ENCODE data around the gene PHLPP1.
"Not testable (repeated sequence)": the region's sequence is repeated elsewhere in the genome, so short reads cannot be mapped to it uniquely, and the experiment has no call there.

Gene PHLPP1

GRCh38 chr18:62776024-62776570, 60.8 kb downstream of the PHLPP1 start:
- no peak for DNase-seq

- no peak for DNase-seq
Observed at GRCh38 chr18:62777814-62778213, 62.5 kb downstream of the PHLPP1 start.

GRCh38 chr18:62778976-62779869, 63.9 kb downstream of the PHLPP1 start:
- no peak for DNase-seq

GRCh38 chr18:62781262-62781661, 65.9 kb downstream of the PHLPP1 start:
- DNase-seq, result no peak

DNA sequence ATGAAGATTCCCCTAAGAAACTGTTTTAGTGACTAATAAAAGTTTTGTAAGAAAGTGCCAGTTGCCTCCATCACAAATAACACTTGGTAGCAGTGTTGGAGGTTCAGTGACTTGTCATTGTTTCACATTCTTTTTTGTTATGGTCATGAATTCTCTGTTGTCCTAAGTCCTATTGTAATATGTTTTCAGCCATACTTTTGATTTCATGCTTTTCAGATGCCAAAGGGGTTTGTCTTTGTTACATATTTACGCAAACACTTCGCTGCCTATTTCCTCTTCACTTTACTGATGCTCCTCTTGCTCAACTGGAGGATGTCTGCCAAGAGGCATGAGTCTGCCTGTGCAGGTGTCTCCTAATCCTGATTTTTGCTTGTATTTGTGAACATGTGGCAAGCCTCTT, 66.6 kb downstream of the PHLPP1 start:
- DNase-seq, result no peak

DNA sequence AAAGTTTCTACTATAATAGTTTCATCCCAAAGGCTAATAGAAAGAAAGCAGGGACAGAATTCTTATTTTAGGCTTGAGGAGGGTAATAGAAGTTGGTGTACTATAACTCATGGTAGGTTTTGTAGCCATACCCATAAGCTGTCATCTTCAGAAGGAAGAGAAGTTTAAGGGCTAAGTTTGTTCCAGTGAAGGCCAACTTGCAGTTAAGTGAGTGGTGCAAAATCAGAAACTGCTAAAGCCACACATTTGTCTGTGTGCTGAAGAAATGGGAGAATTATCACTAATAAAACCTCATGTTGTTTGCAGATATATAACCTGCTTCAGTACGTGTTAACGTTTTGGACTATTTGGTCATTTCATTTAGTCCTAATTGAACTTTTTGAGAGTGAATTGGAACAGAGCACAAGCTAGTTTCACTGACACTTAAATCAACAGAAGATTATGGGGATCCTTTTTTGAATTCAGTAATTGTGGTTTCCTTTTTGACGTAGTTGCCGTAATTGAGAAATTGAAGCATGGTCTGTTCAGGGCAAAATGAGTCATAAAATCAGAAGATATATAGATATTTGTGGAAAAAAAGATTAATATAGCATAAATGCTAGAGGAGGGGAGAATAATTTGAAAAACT, 69.1 kb downstream of the PHLPP1 start:
- DNase-seq, result no peak

DNA sequence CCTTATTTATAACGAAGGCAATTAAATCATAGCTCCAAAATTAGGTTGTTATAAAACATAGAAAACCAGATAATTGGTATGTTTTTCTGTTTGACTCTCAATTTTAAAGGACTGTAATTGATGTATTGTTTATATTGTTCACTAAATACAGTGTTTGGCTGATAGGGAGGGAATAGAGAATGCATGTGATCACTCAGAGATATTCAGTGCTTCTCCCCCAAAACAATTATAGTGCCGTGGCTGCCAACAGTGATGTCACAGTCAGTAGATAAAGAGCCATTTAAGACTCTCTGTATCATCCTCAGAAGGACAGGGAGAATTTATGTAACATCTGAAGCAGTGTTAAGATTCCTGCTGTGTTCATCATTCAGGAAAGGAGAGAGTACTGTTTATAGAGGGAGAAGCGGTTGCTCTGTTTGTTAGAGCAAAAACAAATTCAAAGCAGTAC, 69.6 kb downstream of the PHLPP1 start:
- no peak for DNase-seq

GRCh38 chr18:62786689-62787088, 71.3 kb downstream of the PHLPP1 start:
- DNase-seq, result no peak

GRCh38 chr18:62788111-62788510, 72.8 kb downstream of the PHLPP1 start:
- no peak for DNase-seq

- no peak for DNase-seq
Observed at GRCh38 chr18:62788876-62789275, 73.5 kb downstream of the PHLPP1 start.

GRCh38 chr18:62790871-62791772, 75.8 kb downstream of the PHLPP1 start:
- DNase-seq, result no peak

- no peak for DNase-seq
Observed at GRCh38 chr18:62792016-62792415, 76.7 kb downstream of the PHLPP1 start.

- no peak for DNase-seq
Observed at GRCh38 chr18:62795813-62796212, 80.5 kb downstream of the PHLPP1 start.

DNA sequence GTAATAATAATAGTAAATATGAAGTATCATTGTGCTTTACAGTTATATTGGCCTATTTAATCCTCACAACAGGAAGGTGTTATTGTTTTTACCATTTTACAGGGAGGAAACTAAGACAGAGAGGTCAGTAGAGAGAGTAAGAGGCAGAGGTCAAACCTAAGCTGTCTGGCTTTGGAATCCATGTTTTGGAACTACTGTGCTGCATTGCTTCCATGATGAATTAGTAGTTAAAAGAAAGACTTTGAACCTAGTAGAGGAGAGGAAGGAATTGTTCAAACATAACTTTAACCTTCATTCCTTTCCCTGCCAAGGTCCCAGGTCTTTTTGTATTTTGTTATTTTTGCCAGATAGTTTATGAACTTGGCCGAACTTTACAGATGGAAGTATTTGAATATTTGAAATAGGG, 80.9 kb downstream of the PHLPP1 start:
- no peak for DNase-seq

DNA sequence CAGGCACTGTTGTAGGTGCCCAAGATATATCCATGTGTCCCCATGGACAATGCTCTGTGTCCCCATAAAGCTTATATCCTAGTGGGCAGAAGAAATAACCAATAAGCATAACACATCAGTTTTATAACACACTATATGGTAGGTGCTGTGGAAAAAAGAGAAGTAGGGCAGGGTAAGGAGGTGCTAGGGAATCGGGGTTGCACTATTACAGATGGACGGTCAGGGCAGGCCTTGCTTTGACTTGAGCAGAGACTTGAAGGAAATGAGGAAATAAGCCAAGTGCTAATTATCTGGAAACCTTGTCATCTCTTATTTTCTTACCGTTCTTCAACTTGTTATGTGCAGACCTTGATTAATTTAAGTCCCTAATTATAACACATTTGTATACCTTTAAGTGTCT, 82.0 kb downstream of the PHLPP1 start:
- DNase-seq, result no peak

GRCh38 chr18:62799977-62800376, 84.6 kb downstream of the PHLPP1 start:
- no peak for DNase-seq

DNA sequence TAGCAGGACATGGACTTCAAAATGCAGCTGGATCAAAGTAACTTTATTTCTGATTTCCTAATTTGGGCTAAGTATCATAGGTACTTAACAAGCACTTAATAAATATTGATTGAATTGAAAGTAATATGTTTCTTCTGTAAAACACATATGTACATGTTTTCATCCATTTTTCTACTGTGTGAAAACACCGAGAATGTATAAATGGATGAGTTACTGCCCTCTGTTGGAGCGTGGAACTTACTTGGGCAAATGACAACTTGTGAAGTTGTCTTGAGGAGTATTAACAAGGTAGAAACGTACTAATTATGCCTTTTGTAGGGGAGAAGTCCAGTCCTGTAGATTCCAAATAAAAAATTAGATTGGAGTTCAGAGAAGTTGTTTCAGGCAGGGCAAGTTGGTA, 87.2 kb downstream of the PHLPP1 start:
- no peak for DNase-seq

DNA sequence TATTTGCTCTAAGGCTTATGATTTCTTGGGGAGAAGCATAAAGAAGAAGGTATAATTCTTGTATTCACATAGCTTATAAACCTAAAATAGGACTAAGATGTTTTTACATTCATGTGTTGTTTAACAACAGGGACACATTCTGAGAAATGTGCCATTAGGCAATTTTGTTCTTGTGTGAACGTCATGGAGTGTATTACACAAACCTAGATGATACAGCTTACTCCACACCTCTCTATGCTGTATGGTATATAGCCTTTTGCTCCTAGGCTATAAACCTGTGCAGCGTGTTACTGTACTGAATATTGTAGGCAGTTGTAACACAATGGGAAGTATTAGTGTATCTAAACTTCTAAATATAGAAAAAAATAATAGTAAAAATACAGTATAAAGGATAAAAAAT, 92.1 kb downstream of the PHLPP1 start:
- no peak for DNase-seq

DNA sequence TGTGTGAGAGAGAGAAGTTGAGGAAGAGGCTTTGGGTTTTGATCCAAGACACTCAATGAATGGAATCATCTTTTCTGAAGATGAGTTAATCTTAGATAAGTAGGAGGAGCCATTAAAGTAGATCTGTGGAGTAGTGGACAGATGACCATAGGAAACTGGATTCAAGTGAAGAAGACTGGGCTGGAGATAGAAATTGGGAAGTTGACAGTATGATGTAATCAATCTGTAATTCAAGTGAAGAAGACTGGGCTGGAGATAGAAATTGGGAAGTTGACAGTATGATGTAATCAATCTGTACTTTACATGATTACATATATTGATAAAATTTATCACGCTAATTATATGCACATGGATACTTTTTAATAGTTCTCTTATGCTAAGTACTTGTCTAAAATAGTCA, 92.8 kb downstream of the PHLPP1 start:
- DNase-seq, result no peak

DNA sequence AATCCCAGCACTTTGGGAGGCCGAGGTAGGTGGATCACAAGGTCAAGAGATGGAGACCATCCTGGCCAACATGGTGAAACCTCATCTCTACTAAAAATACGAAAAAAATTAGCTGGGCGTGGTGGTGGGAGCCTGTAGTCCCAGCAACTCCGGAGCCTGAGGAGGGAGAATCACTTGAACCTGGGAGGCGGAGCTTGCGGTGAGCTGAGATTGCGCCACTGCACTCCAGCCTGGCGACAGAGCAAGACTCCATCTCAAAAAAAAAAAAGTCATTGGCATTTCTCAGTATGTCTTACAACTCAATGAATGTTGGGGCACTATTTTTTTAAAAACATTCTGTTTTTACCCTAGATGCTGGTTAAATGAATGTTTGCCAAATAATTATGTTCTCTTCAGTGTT, 94.1 kb downstream of the PHLPP1 start:
- not testable (repeated sequence) for DNase-seq

DNA sequence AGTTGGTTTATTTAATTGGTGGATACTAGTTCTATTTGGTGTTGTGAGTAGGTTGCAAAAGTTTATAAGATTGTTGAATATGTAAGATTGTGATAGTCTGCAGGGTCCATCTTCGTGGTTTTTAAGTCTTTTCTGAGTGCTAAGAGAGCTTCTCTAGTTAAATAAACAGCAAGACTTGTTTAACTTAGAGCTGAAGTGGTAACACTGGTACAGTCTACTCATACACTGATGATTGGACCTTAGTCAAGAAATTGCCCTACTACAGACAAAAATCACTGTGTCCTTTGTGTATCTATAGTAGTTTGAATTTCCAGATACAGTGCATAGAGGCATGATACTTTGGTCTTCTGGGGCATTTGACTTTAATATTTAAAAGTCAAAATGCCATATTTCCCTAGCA, 94.6 kb downstream of the PHLPP1 start:
- no peak for DNase-seq

- DNase-seq, result no peak
Observed at GRCh38 chr18:62810682-62811081, 95.3 kb downstream of the PHLPP1 start.

DNA sequence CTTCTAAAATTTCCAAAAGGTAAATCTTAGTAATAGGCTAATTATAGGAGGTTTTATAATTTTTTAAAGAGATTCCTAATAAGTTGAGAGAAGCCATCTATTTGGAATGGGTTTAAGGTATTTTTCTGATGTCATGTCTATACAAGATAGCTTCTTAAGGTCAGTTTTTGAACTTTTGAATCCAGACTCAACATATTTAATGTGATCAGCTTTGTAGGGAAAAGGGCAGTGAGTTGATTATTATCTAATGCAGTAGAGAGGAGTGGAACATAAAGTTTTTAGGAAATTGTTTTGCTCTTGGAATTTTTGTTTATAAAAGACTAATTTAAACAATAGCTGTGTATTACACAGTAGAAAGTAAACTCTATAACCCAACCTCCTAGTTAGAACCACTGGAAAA, 96.3 kb downstream of the PHLPP1 start:
- no peak for DNase-seq
